Spleen (tissue), 11 donors: Measurements from ENCODE around the gene FHL1. TPM values are rescaled to one million over a fixed set of nuclear protein-coding genes. Genes with fewer than 3 reads are reported as not detected.

Experiments used
- DNase-seq: peaks from one replicate; pipeline ENCODE4 v3.0.0-alpha.2; 2020
- H3K27ac ChIP-seq, 8 donors: fragments of 200-600 bp; sonication (generic) in 7 of 8; 1 replicate in 4 of 8; 2 replicates in 4 of 8; pipeline versions ENCODE4 v1.5.0 to v1.8.0; 2016 to 2021; ENCODE audit warnings: inconsistent platforms in 4 of 8, mild to moderate bottlenecking in 4 of 8, moderate library complexity in 1 of 8
- H3K27me3 ChIP-seq, 7 donors: fragments of 200-600 bp; sonication (generic) in 6 of 7; replicated peaks in 1 of 7; 1 replicate in 4 of 7; 2 replicates in 3 of 7; pipeline versions ENCODE4 v1.5.0 to v1.8.0; 2016 to 2021; ENCODE audit warnings: inconsistent platforms in 3 of 7, mild to moderate bottlenecking in 1 of 7
- H3K36me3 ChIP-seq, 6 donors: fragments of 200-600 bp; sonication (generic) in 5 of 6; 1 replicate in 4 of 6; 2 replicates in 2 of 6; pipeline versions ENCODE4 v1.5.0 to v1.8.0; 2016 to 2021; ENCODE audit warnings: inconsistent platforms in 2 of 6
- H3K4me1 ChIP-seq, 6 donors: fragments of 200-600 bp; sonication (generic) in 5 of 6; 1 replicate in 3 of 6; 2 replicates in 3 of 6; pipeline versions ENCODE4 v1.5.0 to v1.8.0; 2016 to 2021; ENCODE audit warnings: inconsistent platforms in 3 of 6
- H3K4me3 ChIP-seq, 8 donors: fragments of 200-600 bp; sonication (generic) in 7 of 8; 1 replicate in 4 of 8; 2 replicates in 4 of 8; pipeline versions ENCODE4 v1.5.0 to v1.8.0; 2016 to 2021; ENCODE audit warnings: inconsistent platforms in 4 of 8, mild to moderate bottlenecking in 4 of 8, moderate library complexity in 2 of 8
- H3K9me3 ChIP-seq, 8 donors: fragments of 200-600 bp; sonication (generic) in 7 of 8; 1 replicate in 4 of 8; 2 replicates in 4 of 8; pipeline versions ENCODE4 v1.5.0 to v1.8.0; 2016 to 2021; ENCODE audit warnings: inconsistent platforms in 4 of 8
- POLR2A ChIP-seq, 3 donors: fragments of 450-650 bp; IDR thresholded peaks; one replicate each; pipeline ENCODE4 v1.5.1; 2017; ENCODE audit warnings: antibody characterized with exemption in 3 of 3, mild to moderate bottlenecking in 1 of 3
- POLR2AphosphoS5 ChIP-seq, 3 donors: sonication (generic); formaldehyde crosslinking; IDR thresholded peaks; one replicate each; pipeline ENCODE4 v1.5.1; 2017; ENCODE audit warnings: antibody characterized with exemption in 3 of 3
- WGBS, 5 donors: extraction: QIAGEN DNeasy Blood & Tissue Kit in 3 of 5; methylation state at CpG; one replicate each; pipeline versions ENCODE4 v1.1.5 to v1.1.7; 2013 to 2018; 5-methylcytosine and 5-hydroxymethylcytosine counted together
- intact Hi-C: fragments of 100-400 bp; cut with DNase I; formaldehyde crosslinking; loops from one replicate; pipeline ENCODE4 v1.15.0; 2023; ENCODE audit warnings: low total_unique reads
- polyA plus RNA-seq, 3 donors: library from polyadenylated mRNA; stranded (reverse); fragments of 200-250 nt; gene quantifications; one replicate each; pipeline ENCODE4 v1.2.1, GENCODE V29; 2013
- total RNA-seq, 7 donors: library from RNA; depleted of rRNA in 3 of 7; stranded (reverse); fragments of >200 nt in 3 of 7; fragmentation: NEBNext Ultra II Directional in 4 of 7; extraction: Animal tissue kit (Norgen Biotek cat#: 25700) in 4 of 7; gene quantifications; one replicate each; pipeline versions ENCODE4 v1.1.0 to v1.2.1, GENCODE V29; 2016 to 2021
- TF ChIP-seq, protein P1 (sequence below), 11 experiments: fragments of 200-600 bp in 7 of 11; fragments of 450-650 bp in 4 of 11; sonication (generic) in 4 of 11; IDR thresholded peaks in 8 of 11; conservative IDR thresholded peaks in 3 of 11; 1 replicate in 7 of 11; 2 replicates in 4 of 11; pipeline versions ENCODE4 v1.4.0 to v1.8.0; 2016 to 2021; ENCODE audit warnings: antibody characterized with exemption in 11 of 11, inconsistent platforms in 4 of 11, mild to moderate bottlenecking in 1 of 11
- donor health status: healthy with polysubstance abuse.
- donor health status: DM: no; HTN: no; CAD: no; lungs with moderate emphysema.
- donor health status: DM: no; HTN: no; CAD: no.
- donor health status: Bipolar disorder and iron deficiency.
- donor health status: healthy.
- donor health status: DM: no; HTN: no; CAD: no.
- donor health status: DM: yes; HTN: yes; CAD: no.

FHL1 gene
- total and polyA plus RNA-seq, 10 donors, result 33.0 to 108 (median 61.5) TPM

DNA sequence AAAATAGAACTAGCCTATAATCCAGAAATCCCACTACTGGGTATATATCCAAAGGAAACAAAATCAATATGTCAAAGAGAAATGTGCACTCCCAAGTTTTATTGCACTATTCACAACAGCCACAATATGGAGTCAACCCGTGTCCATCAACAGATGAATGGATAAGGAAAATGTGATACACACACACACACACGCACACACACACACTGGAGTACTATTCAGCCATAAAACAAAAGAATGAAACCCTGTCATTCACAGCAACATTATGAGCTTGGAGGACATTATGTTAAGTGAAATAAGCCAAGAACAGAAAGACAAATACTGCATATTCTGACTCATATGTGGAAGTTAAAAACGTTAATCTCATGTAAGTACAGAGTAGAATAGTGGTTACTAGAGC is 5.8 kb upstream of the FHL1 start:
- DNase-seq, result no peak
- Histone ChIP-seq H3K36me3 (no peaks in the 10 kb centered on the region), H3K4me3 (no peak overlapping the region), H3K27ac (no peak overlapping the region), H3K4me1 (peaks cover 0 to 11% (median 2%) of the 10 kb centered on the region in 6 donors), H3K9me3 (no peaks in the 10 kb centered on the region), H3K27me3 (peaks cover 0 to 7% (median 0%) of the 10 kb centered on the region in 7 donors)
- TF ChIP-seq POLR2A (IDR thresholded peaks at IDR 0.05) (no peak), POLR2AphosphoS5 (IDR thresholded peaks at IDR 0.05) (no peak)
- TF ChIP-seq, protein P1, sequence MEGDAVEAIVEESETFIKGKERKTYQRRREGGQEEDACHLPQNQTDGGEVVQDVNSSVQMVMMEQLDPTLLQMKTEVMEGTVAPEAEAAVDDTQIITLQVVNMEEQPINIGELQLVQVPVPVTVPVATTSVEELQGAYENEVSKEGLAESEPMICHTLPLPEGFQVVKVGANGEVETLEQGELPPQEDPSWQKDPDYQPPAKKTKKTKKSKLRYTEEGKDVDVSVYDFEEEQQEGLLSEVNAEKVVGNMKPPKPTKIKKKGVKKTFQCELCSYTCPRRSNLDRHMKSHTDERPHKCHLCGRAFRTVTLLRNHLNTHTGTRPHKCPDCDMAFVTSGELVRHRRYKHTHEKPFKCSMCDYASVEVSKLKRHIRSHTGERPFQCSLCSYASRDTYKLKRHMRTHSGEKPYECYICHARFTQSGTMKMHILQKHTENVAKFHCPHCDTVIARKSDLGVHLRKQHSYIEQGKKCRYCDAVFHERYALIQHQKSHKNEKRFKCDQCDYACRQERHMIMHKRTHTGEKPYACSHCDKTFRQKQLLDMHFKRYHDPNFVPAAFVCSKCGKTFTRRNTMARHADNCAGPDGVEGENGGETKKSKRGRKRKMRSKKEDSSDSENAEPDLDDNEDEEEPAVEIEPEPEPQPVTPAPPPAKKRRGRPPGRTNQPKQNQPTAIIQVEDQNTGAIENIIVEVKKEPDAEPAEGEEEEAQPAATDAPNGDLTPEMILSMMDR (IDR thresholded peaks at IDR 0.05 in 8 of 11, conservative IDR thresholded peaks at IDR 0.05 in 3 of 11), result no peak
- intact Hi-C loops, result no loop called here
- WGBS, 5 donors, result 60 to 83% (median 70%) methylated on average over 3 of the region's 3 CpGs

DNA sequence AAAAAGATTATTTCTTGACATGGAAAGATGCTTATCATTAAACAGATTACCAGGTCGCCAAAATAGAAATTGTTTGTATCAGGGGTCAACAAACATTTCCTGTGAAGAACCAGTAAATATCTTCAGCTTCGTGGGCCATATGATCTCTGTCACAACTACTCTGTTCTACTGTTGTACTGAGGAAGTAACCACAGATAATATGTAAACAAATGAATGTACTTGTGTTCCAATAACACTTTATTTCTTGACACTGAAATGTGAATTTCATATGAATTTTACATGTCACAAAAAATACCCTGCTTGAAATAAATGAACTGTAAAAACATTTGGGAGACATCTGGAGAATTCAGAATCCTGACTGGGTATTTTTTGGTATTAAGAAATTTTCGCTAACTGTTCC is 4.7 kb upstream of the FHL1 start:
- no peak overlapping the region for H3K4me3 ChIP-seq
- TF ChIP-seq POLR2AphosphoS5 (IDR thresholded peaks at IDR 0.05) (no peak), POLR2A (IDR thresholded peaks at IDR 0.05) (no peak)
- TF ChIP-seq, protein P1 (IDR thresholded peaks at IDR 0.05 in 8 of 11, conservative IDR thresholded peaks at IDR 0.05 in 3 of 11), result no peak
- no peaks in the 10 kb centered on the region for H3K9me3 ChIP-seq
- intact Hi-C loops, result no loop called here
- no peak for DNase-seq
- peaks cover 0 to 15% (median 3%) of the 10 kb centered on the region in 6 donors for H3K4me1 ChIP-seq
- H3K36me3 ChIP-seq, result no peaks in the 10 kb centered on the region
- peaks cover 0 to 12% (median 0%) of the 10 kb centered on the region in 7 donors for H3K27me3 ChIP-seq
- H3K27ac ChIP-seq, result no peak overlapping the region
- WGBS, 5 donors, result 48 to 61% (median 56%) methylated on average over 3 of the region's 3 CpGs

DNA sequence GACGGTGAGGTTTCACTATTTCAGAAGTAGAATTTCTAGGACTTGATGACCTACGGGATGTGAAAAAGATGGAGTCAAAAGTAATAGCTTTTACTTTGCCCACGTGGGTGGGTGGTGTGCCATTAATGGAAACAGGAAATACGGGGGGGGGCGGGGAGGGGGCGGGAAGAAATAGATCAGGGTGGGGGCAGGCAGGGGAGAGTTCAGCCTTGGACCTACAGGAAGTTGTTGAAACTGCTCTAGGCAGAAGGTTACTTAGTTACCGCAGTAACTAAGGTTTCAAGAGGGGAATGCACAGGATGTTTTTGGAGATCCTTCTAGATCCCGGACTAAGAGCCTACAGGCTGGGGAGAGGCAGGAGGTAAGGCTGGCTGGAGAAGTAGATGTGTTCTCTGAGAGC is 3.6 kb upstream of the FHL1 start:
- Histone ChIP-seq H3K4me3 (peak overlapping the region in 1 of 8 donors; percentile 44), H3K36me3 (no peaks in the 10 kb centered on the region), H3K4me1 (peaks cover 0 to 16% (median 3%) of the 10 kb centered on the region in 6 donors), H3K9me3 (no peaks in the 10 kb centered on the region), H3K27ac (peak overlapping the region in 5 of 8 donors; percentile 13 to 43 (median 26)), H3K27me3 (peaks cover 0 to 12% (median 0%) of the 10 kb centered on the region in 7 donors)
- DNase-seq, result no peak
- intact Hi-C loops, result no loop called here
- TF ChIP-seq, protein P1 (IDR thresholded peaks at IDR 0.05 in 8 of 11, conservative IDR thresholded peaks at IDR 0.05 in 3 of 11), result no peak
- TF ChIP-seq POLR2A (IDR thresholded peaks at IDR 0.05) (peak in 1 of 3 donors; percentile 26), POLR2AphosphoS5 (IDR thresholded peaks at IDR 0.05) (peak in 1 of 3 donors; percentile 27)
- WGBS, 5 donors, result 8 to 25% (median 9%) methylated on average over 7 to 8 of the region's 8 CpGs

DNA sequence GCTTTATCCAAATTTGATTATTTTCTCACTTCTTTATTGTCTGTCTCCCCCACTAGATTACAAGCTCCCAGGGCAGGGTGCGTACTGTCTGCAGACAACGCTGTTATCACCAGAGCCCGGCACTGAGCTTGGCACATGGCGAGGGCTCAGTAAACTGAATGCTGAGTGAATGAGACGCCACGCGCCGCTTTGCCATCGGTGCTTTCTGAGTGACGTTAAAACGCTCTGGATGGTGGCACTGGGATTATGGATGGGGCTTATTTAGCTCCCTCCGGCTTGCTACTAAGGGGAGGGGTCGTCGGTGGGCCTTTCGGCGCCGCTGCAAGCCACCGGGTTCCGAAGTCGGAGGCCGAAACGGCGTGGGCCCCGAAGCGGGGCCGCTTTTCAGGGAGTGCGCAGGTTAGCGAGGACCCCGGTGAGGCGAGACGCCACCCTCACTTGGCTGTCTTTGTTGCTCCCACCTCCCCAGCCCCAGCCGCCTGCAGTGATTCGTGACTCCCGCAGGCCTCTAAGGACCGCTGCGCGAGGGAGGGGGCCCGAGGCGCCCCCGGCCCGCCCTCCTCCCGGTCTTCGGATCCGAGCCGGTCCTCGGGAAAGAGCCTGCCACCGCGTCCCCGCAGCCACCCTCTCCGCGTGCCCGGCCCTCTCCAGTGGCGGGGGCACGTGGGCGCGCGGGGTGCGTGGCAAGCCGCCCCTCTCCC is 569 bp upstream of the FHL1 start:
- peak; percentile 81 for DNase-seq
- intact Hi-C loops, result no loop called here
- peak in 1 of 3 donors; percentile 50 for TF ChIP-seq POLR2AphosphoS5 (IDR thresholded peaks at IDR 0.05)
- TF ChIP-seq, protein P1 (IDR thresholded peaks at IDR 0.05 in 8 of 11, conservative IDR thresholded peaks at IDR 0.05 in 3 of 11), result no peak
- Histone ChIP-seq H3K4me1 (peaks cover 0 to 23% (median 3%) of the 10 kb centered on the region in 6 donors), H3K4me3 (peak overlapping the region; percentile 27 to 83 (median 57)), H3K27ac (peak overlapping the region; percentile 53 to 84 (median 74)), H3K36me3 (no peaks in the 10 kb centered on the region), H3K9me3 (no peaks in the 10 kb centered on the region), H3K27me3 (peaks cover 0 to 12% (median 0%) of the 10 kb centered on the region in 7 donors)
- 1 to 48% (median 3%) methylated on average over 11 to 59 of the region's 59 CpGs for WGBS, 5 donors
